Caco-2 (cell line): ENCODE results near the gene CREB5. TPM values are rescaled to one million over a fixed set of nuclear protein-coding genes. Genes with fewer than 3 reads are reported as not detected.
A peak's percentile ranks its signal among the peaks of the same experiment; 100 is the strongest.

Source experiments
- BruUV-seq: library from RNA; stranded (reverse); fragments of 400-500 nt; replicated peaks from 2 replicates; lab custom pipeline; 2021; lab: Mats Ljungman, UMichigan
- CTCF ChIA-PET: fragments of 300-600 bp; sonication (Branson Sonifier 250); formaldehyde crosslinking; loops from one replicate; lab custom pipeline; 2022; ENCODE audit warnings: antibody characterized with exemption; lab: Charles Lee
- POLR2A ChIA-PET: fragments of 300-600 bp; sonication (Branson Sonifier 250); formaldehyde crosslinking; loops from one replicate; lab custom pipeline; 2022; ENCODE audit warnings: antibody characterized with exemption; lab: Charles Lee
- DNase-seq, 2 experiments: peaks; one replicate each; pipeline versions ENCODE4 v3.0.0 to v3.0.0-alpha.2; 2020 to 2022
- H3K27me3 ChIP-seq: replicated peaks from 2 replicates; pipeline ENCODE4 v1.6.0; 2011; ENCODE audit warnings: low read length; ENCODE audit not compliant: control insufficient read depth, insufficient read depth
- H3K36me3 ChIP-seq: 2 replicates; pipeline ENCODE4 v1.5.1; 2011; ENCODE audit warnings: low read length; ENCODE audit not compliant: control insufficient read depth, insufficient read depth
- H3K4me1 ChIP-seq: fragments of 250-450 bp; sonication (Bioruptor Pico); 2 replicates; pipeline ENCODE4 v1.5.1; 2020; ENCODE audit warnings: mild to moderate bottlenecking
- H3K4me3 ChIP-seq: 2 replicates; pipeline ENCODE4 v1.5.1; 2011; ENCODE audit warnings: low read depth, mild to moderate bottlenecking, control low read depth, low read length
- H3K9me3 ChIP-seq: fragments of 250-450 bp; sonication (Bioruptor Pico); 2 replicates; pipeline ENCODE4 v1.5.1; 2020; ENCODE audit warnings: mild to moderate bottlenecking, moderate library complexity
- H3K27ac Mint-ChIP-seq: one replicate; pipeline ENCODE4 v1.8.0; 2022; ENCODE audit warnings: mixed read lengths; ENCODE audit not compliant: unreplicated experiment
- H3K27me3 Mint-ChIP-seq: one replicate; pipeline ENCODE4 v1.8.0; 2022; ENCODE audit warnings: mixed read lengths; ENCODE audit not compliant: insufficient read depth, unreplicated experiment
- H3K36me3 Mint-ChIP-seq: one replicate; pipeline ENCODE4 v1.8.0; 2022; ENCODE audit warnings: mild to moderate bottlenecking, mixed read lengths; ENCODE audit not compliant: insufficient read depth, unreplicated experiment
- H3K4me1 Mint-ChIP-seq: one replicate; pipeline ENCODE4 v1.8.0; 2022; ENCODE audit warnings: low read depth, mixed read lengths; ENCODE audit not compliant: unreplicated experiment
- H3K4me3 Mint-ChIP-seq: one replicate; pipeline ENCODE4 v1.8.0; 2022; ENCODE audit warnings: mild to moderate bottlenecking, moderate library complexity, mixed read lengths; ENCODE audit not compliant: unreplicated experiment
- H3K9me3 Mint-ChIP-seq: one replicate; pipeline ENCODE4 v1.8.0; 2022; ENCODE audit warnings: mixed read lengths; ENCODE audit not compliant: unreplicated experiment
- intact Hi-C: fragments of 100-400 bp; cut with micrococcal nuclease; formaldehyde crosslinking; loops from one replicate; pipeline ENCODE4 v1.10.0; 2022; ENCODE audit not compliant: unreplicated experiment
- total RNA-seq: library from RNA; stranded (reverse); gene quantifications from 2 replicates; pipeline ENCODE4 v1.2.3, GENCODE V29; 2022
- TF ChIP-seq, protein P1 (sequence below), 2 experiments: fragments of 200-600 bp in 1 of 2; IDR thresholded peaks; 1 replicate in 1 of 2; 2 replicates in 1 of 2; pipeline versions ENCODE4 v1.5.1 to v1.8.0; 2011 to 2022; ENCODE audit warnings: antibody characterized with exemption in 1 of 2, control low read depth in 1 of 2, inconsistent platforms in 1 of 2, low read depth in 1 of 2, low read length in 1 of 2, mild to moderate bottlenecking in 1 of 2, moderate library complexity in 1 of 2; ENCODE audit not compliant: insufficient read depth in 1 of 2, severe bottlenecking in 1 of 2, unreplicated experiment in 1 of 2

The CREB5 gene
- total RNA-seq, 1 experiment from 2014 or later = 9.1 TPM

DNA sequence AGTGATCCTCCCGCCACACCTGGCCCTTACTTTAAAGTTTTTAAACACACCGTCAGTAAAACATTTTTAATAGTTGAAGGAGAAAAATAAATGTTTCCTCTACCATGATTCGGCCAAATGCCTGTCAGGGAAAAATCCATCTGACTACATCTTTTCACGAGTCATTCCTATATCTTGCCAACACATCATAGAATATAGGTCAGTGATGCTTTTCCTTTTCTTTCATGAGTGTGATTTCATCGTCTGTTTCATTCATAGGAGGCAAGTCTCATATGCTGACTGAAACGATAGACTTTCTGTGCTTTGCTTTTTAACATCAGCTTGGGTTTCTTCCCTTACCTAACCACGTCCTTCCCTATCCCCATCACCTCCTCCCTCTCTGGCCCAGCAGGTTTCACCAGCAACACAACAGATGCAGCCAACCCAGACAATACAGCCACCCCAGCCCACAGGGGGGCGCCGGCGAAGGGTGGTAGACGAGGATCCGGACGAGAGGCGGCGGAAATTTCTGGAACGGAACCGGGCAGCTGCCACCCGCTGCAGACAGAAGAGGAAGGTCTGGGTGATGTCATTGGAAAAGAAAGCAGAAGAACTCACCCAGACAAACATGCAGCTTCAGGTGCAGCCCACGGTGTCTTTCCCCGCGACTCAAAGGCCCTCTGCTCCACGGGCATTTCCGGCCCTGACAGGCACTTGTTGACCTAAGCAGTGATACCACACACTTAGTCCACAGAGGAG is 396.6 kb downstream of the CREB5 start:
- Mint-ChIP-seq H3K36me3 (peaks cover 5% of the 10 kb centered on the region), H3K4me3 (no peak overlapping the region), H3K4me1 (no peaks in the 10 kb centered on the region), H3K27me3 (no peaks in the 10 kb centered on the region), H3K27ac (no peak overlapping the region), H3K9me3 (no peaks in the 10 kb centered on the region)
- intact Hi-C loops = no loop called here
- H3K9me3 ChIP-seq = no peaks in the 10 kb centered on the region
- H3K4me3 ChIP-seq = no peak overlapping the region
- no peaks in the 10 kb centered on the region for H3K36me3 ChIP-seq
- DNase-seq = peak in 1 of 2 experiments; percentile 20
- H3K4me1 ChIP-seq = no peaks in the 10 kb centered on the region
- no TSS peak for BruUV-seq
- H3K27me3 ChIP-seq = no peaks in the 10 kb centered on the region
- TF ChIP-seq, protein P1, sequence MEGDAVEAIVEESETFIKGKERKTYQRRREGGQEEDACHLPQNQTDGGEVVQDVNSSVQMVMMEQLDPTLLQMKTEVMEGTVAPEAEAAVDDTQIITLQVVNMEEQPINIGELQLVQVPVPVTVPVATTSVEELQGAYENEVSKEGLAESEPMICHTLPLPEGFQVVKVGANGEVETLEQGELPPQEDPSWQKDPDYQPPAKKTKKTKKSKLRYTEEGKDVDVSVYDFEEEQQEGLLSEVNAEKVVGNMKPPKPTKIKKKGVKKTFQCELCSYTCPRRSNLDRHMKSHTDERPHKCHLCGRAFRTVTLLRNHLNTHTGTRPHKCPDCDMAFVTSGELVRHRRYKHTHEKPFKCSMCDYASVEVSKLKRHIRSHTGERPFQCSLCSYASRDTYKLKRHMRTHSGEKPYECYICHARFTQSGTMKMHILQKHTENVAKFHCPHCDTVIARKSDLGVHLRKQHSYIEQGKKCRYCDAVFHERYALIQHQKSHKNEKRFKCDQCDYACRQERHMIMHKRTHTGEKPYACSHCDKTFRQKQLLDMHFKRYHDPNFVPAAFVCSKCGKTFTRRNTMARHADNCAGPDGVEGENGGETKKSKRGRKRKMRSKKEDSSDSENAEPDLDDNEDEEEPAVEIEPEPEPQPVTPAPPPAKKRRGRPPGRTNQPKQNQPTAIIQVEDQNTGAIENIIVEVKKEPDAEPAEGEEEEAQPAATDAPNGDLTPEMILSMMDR (IDR thresholded peaks at IDR 0.05; ENCODE audit: insufficient read depth in 1 of 2, low read depth in 1 of 2, low read length in 1 of 2, severe bottlenecking in 1 of 2, unreplicated experiment in 1 of 2) = no peak
- POLR2A ChIA-PET = no interaction called here
- CTCF ChIA-PET = no interaction called here

DNA sequence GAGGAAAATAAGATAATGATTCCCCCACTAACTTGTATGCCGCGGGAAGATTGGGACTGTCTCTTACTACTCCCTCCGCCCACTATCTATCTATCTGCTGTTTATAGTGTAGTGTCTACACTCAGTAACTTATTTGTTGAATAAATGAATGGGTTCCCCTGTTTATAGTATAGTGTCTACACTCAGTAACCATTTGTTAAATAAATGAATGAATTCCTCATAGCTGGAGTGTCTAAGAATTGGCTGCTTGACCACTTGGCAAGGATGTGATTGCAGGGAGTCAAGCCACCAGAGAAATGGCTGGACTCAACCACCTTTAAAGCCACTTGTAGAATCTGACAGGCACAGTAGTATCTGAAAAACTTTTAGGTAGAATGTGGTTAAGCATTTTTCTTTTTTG is 398.7 kb downstream of the CREB5 start:
- ChIA-PET POLR2A (no interaction called here), CTCF (no interaction called here)
- Histone ChIP-seq H3K27me3 (no peaks in the 10 kb centered on the region), H3K36me3 (no peaks in the 10 kb centered on the region), H3K4me1 (no peaks in the 10 kb centered on the region), H3K9me3 (no peaks in the 10 kb centered on the region), H3K4me3 (no peak overlapping the region)
- no TSS peak for BruUV-seq
- Mint-ChIP-seq H3K4me3 (no peak overlapping the region), H3K9me3 (no peaks in the 10 kb centered on the region), H3K4me1 (no peaks in the 10 kb centered on the region), H3K27ac (no peak overlapping the region), H3K36me3 (peaks cover 5% of the 10 kb centered on the region), H3K27me3 (no peaks in the 10 kb centered on the region)
- no peak for DNase-seq
- intact Hi-C loops = no loop called here
- TF ChIP-seq, protein P1 (IDR thresholded peaks at IDR 0.05; ENCODE audit: insufficient read depth in 1 of 2, low read depth in 1 of 2, low read length in 1 of 2, severe bottlenecking in 1 of 2, unreplicated experiment in 1 of 2) = no peak

DNA sequence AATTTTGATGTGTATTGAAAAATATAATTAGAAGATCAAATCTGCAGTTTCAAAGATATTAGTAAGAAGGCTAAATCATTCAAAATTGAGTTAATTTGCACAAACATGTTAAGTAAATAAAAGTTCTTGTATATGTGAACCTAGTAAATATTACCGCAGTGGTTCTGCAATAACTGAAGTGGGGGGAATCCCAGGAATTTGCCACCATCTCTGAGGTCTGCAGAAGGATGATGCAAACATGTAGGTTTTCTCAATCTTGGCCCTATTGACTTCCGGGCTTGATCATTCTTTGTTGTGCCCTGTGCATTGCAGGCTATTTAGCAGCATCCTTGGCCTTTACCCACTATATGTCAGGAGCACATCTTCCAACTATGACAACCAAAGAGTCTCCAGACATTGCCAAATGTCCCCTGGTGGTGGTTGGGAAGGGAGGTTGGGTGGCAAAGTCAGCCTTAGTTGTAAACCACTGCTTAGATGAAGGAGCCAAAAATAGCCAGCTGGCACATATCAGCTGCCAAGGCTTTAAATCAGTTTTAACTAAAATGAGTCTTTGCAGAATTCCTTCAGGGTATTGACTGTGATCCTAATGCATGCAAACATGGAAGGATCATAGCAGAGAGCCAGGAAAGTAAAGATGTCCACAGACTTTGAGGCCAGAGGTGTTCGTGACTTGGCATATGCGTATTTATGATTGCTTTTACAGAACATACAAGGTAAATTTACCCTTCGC is 399.5 kb downstream of the CREB5 start:
- Mint-ChIP-seq H3K27ac (no peak overlapping the region), H3K4me1 (no peaks in the 10 kb centered on the region), H3K4me3 (no peak overlapping the region)

More for the DNA sequence above, 399.5 kb downstream of the CREB5 start:
- peaks cover 5% of the 10 kb centered on the region for H3K36me3 Mint-ChIP-seq
- intact Hi-C loops = no loop called here
- no peak for DNase-seq
- ChIA-PET CTCF (no interaction called here), POLR2A (no interaction called here)
- Histone ChIP-seq H3K4me3 (no peak overlapping the region), H3K27me3 (no peaks in the 10 kb centered on the region), H3K36me3 (no peaks in the 10 kb centered on the region), H3K9me3 (no peaks in the 10 kb centered on the region), H3K4me1 (no peaks in the 10 kb centered on the region)
- BruUV-seq = no TSS peak
- H3K9me3 Mint-ChIP-seq = no peaks in the 10 kb centered on the region
- no peaks in the 10 kb centered on the region for H3K27me3 Mint-ChIP-seq
- TF ChIP-seq, protein P1 (IDR thresholded peaks at IDR 0.05; ENCODE audit: insufficient read depth in 1 of 2, low read depth in 1 of 2, low read length in 1 of 2, severe bottlenecking in 1 of 2, unreplicated experiment in 1 of 2) = no peak
